ENCODE measurements around the gene RPA3.

GRCh38 chr7:7681936-7682329 is 36.5 kb downstream of the RPA3 start:
- TF ChIP-seq CTCF (IDR thresholded peaks at IDR 0.05; ENCODE audit: borderline replicate concordance, extremely low read depth, low read length, poor library complexity, severe bottlenecking) (no peak), EZH2 (IDR thresholded peaks at IDR 0.05; ENCODE audit: borderline replicate concordance, low read depth, low read length, severe bottlenecking) (no peak)
